PFSK-1 (cell line): ENCODE results near the gene FOLR2.

Source experiments
- FOXP2 ChIP-seq: optimal IDR thresholded peaks from 2 replicates; pipeline ENCODE3; 2011; ENCODE audit warnings: borderline replicate concordance, control low read depth, inconsistent platforms; ENCODE audit not compliant: insufficient read depth; ENCODE audit errors: extremely low read length, extremely low read depth
- POLR2AphosphoS5 ChIP-seq: IDR thresholded peaks from 2 replicates; pipeline ENCODE4 v1.6.1; 2012; ENCODE audit warnings: low read depth, mild to moderate bottlenecking, control low read depth, low read length, moderate library complexity
- REST ChIP-seq, 2 experiments: IDR thresholded peaks; 2 replicates each; pipeline versions ENCODE4 v1.6.1 to v1.8.0; 2011 to 2012; ENCODE audit warnings: low read depth in 2 of 2, low read length in 2 of 2, control low read depth in 1 of 2, inconsistent platforms in 1 of 2, mild to moderate bottlenecking in 1 of 2, moderate library complexity in 1 of 2; ENCODE audit not compliant: insufficient read depth in 1 of 2
- SIN3A ChIP-seq: IDR thresholded peaks from 2 replicates; pipeline ENCODE4 v1.6.1; 2012; ENCODE audit warnings: mild to moderate bottlenecking, low read length, moderate library complexity, borderline replicate concordance; ENCODE audit not compliant: insufficient read depth
- TAF1 ChIP-seq: IDR thresholded peaks from 2 replicates; pipeline ENCODE4 v1.6.1; 2012; ENCODE audit warnings: low read length, control low read depth, borderline replicate concordance; ENCODE audit not compliant: insufficient read depth

Gene FOLR2

GRCh38 chr11:72267956-72268617 lies 51.5 kb downstream of the FOLR2 start:
- TF ChIP-seq TAF1 = no peak
- TF ChIP-seq FOXP2 = no peak
- TF ChIP-seq REST (IDR thresholded peaks at IDR 0.05; ENCODE audit: insufficient read depth in 1 of 2, low read depth in 2 of 2, low read length in 2 of 2) = no peak
- TF ChIP-seq SIN3A = no peak
- TF ChIP-seq POLR2AphosphoS5 = no peak
